Right renal cortex interstitium (tissue), 3 donors: ENCODE results near the gene CHN2. TPM values are rescaled to one million over a fixed set of nuclear protein-coding genes. Genes with fewer than 3 reads are reported as not detected.
"Not testable (repeated sequence)": the region's sequence is repeated elsewhere in the genome, so short reads cannot be mapped to it uniquely, and the experiment has no call there.

Experiments
- DNase-seq, 3 donors: peaks; one replicate each; pipeline ENCODE4 v3.0.0-alpha.2; 2013; ENCODE audit warnings: low read depth in 3 of 3, low spot score in 2 of 3
- polyA plus RNA-seq, 3 donors: library from polyadenylated mRNA; unstranded; fragments of 120-200 nt; gene quantifications; one replicate each; pipeline ENCODE4 v1.2.1, GENCODE V29; 2013; ENCODE audit not compliant: insufficient read length in 3 of 3

Gene CHN2
- polyA plus RNA-seq, 3 donors: 14.3 to 20.8 (median 18.3) TPM

DNA sequence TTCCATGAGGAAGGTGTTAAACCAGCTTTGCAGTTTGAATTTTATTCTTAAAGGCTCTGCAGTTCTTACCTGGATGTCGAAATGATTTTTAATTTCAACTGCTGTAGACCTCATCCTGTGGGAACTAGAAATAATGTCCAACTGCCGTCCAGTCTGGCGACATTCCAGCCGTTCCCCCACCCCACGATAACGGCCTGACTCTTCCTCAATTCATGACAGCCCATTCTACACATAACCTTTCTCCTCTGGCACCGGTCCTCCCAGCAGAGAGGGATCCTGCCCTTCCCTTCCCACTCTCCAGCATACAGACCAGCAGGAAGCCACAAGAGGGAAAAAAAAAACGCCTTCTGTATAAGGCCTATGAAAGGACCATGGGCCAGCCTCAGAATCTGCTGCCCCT, 317.3 kb downstream of the CHN2 start:
- no peak for DNase-seq

GRCh38 chr7:29516491-29516890, 321.9 kb downstream of the CHN2 start:
- DNase-seq: no peak

DNA sequence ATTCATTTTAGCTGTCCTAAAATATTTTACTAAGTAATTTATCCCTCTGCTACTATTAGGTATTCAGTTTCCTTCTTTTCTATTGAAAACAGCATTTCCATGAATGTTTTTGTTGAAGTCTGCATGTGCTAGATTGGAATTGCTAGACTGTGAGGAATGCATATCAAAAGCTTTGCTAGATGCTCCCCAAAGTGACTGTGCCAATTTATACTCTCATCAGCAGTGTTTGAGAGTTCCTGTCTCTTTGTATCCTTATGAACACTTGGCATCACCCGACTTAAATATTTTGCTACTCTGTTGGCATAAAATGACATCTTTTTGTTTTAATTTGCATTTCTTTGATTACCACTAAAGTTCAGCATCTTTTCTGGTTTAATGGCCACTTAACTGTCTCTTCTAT, 324.0 kb downstream of the CHN2 start:
- DNase-seq: no peak

DNA sequence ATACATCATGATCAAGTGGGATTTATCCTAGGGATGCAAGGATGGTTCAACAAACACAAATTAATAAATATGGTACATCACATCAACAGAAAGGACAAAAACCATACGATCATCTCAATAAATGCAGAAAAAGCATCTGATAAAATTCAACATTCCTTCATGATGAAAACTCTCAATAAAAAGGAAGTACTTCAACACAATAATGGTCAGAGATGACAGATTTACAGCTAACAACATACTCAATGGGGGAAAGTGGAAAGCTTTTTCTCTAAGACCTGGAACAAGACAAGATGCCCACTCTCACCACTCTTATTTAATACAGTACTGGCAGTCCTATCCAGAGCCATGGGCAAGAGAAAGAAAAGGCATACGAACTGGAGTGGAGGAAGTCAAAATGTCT, 329.2 kb downstream of the CHN2 start:
- no peak for DNase-seq

- DNase-seq: no peak
Observed at GRCh38 chr7:29527505-29528108, 333.0 kb downstream of the CHN2 start.

DNA sequence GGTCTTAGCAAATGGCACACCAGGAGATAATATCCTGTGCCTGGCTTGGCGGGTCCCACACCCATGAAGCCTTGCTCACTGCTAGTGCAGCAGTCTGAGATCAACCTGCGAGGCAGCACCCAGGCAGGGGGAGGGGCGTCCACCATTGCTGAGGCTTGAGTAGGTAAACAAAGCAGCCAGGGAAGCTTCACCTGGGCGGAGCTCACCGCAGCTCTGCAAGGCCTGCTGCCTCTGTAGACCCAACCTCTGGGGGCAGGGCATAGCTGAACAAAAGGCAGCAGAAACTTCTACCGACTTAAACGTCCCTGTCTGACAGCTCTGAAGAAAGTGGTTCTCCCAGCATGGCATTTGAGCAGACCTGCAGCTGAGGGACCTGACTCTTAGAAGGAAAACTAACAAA, 334.0 kb downstream of the CHN2 start:
- DNase-seq: not testable (repeated sequence)

Other genes with a start within 250 kb of the CHN2 start
- gene TRIL, start 236.4 kb upstream of the CHN2 start, polyA plus RNA-seq: 10 to 100 TPM; 50.9 to 55.9 (median 51.9) TPM
- gene CPVL, start 48.2 kb upstream of the CHN2 start, polyA plus RNA-seq: 10 to 100 TPM; 67.9 to 70.7 (median 68.7) TPM